Activated CD8-positive, alpha-beta memory T cell treated with anti-CD3 and anti-CD28 coated beads for 48 hours (primary cell): ENCODE results near the gene FAM72B.
A peak's percentile ranks its signal among the peaks of the same experiment; 100 is the strongest.
"Not testable (repeated sequence)": the region's sequence is repeated elsewhere in the genome, so short reads cannot be mapped to it uniquely, and the experiment has no call there.

ENCODE experiments used
- DNase-seq, 3 experiments: peaks; one replicate each; pipeline ENCODE4 v3.0.0-alpha.2; 2020; ENCODE audit warnings: low read depth in 2 of 3, low spot score in 2 of 3

FAM72B gene

DNA sequence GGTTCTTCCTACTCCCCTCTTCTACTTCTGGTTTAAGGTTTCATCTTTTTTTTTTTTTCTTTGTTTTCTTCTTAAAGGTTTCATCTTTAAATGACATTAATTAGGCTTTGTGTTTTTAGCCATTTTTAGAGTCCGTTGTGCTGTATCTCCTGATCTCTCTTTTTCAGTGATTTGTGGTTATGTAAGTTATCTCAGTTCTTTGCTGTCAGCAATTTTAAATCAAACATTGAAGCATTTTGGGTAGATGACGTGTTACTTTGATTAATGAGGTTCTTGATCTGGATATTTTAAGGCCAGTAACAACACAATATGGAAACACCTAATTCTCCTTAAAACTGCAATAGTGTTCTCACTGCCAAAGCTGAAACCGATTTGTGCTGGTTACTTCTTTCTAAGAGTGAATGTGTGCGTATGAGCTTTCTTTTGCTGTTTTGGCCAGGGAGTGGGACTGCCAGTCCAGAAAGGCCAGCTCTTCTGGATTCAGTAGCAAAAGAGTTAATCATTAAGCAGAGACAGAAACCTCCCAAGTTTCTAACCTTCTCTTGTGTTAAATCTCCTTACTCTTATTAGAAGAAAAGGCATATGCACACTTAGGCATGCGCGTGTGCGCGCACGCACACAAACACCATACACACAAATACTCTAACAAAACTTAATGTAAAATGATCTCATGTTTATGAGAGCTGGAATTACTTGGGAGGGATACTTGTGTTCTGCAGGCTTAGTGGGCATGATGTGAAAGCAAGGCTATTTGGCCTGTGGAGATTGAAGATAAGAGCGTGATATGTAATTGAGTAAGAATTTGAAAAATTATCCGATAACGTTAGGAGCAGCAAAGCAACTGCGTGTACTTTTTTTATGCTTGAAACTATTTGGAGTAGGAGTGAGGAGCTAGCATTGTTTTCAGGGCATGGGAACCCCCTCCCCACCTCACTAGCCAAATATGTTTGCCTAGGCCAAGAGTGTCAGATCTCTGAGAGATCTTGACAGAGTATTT is 17.1 kb upstream of the FAM72B start:
- not testable (repeated sequence) for DNase-seq

DNA sequence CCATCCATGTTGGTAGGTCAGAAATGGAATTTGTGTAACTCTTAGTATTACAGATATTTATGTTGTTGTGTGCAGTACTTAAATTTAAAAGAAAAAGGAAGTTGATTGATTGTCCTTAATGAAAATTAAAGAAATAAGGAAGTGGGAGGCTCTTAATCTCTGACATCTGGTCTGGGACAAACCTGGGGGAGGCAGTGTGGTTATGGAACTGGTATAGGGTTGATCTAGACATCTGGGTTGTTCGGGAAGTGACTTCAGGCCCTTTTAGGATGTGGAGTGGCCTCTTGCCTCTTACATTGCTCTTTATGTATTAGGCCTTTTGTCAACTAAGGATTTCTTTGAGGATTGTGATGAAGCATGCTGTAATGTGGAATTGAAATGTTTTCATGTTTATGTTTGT is 16.1 kb upstream of the FAM72B start:
- not testable (repeated sequence) for DNase-seq

DNA sequence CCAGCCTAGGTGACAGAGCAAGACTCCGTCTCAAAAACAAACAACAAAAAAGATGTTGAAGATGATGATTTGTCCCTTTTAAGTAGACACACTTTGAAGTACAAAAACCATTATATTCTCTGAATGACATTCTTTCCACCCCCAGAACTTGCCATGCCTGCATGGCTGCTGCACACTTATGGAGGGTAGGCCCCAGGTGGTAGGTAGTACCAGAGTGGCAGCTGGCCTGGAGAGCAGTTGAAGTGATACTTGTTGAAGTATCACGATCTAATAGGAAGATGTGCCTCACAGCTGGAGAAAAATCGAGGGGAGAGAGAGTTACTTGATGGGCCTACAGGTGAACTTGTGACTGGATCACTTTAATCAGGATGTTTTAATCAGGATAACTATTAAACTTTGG is 15.6 kb upstream of the FAM72B start:
- DNase-seq = not testable (repeated sequence)

DNA sequence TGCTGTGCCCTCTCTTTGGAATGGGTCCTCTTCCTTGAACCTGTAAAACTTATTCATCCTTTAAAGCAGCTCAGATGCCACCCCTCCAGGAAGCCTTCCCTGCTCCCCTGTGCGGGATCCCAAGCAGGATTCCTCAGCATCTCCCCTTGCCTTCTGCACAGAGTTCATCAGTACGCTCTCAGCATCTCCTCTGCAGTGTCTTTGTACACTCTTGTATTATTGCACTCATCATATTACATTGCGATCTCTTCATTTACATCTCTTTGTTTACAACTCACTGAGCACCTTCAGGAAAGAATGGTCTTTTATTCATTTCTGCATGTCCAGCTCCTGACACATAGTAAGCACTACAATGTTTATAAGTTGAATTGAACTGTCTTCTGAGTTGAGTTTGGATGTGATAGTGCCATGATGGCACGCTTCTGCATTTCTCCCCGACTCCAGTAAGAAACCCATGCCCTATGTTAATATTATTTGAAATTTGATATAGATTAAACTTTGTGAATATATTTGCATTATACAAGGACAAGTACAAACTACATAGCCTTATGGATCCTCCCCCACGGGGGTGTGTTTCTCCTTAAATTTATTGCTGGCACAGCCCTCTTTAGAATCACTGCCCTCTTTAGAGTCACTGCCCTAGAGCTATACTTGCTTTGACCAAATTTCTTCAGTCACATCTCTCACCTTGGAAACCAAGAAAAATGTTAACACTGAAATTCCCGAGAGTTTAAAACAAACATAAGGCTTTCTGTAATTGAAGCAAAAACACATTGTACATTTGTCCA is 13.1 kb upstream of the FAM72B start:
- DNase-seq = not testable (repeated sequence)

DNA sequence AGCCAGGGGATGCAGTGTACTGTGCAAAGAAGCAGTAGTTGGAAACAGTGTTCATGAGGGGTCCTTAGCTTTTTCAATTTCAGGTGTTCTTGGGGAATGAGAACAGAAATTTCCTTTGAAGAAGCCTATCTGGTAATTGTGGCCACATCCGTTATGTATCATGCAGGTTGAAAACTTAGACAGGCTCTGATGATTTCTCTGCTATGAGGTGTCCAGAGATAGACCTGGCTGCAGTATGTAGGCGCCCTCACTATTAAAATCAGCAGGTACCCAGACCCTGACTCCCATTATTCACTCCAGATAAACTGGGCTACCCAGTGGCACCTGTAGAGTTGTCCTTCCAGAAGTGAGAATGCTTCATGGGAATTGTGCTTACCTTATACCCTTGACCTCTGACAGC is 8.4 kb upstream of the FAM72B start:
- not testable (repeated sequence) for DNase-seq

DNA sequence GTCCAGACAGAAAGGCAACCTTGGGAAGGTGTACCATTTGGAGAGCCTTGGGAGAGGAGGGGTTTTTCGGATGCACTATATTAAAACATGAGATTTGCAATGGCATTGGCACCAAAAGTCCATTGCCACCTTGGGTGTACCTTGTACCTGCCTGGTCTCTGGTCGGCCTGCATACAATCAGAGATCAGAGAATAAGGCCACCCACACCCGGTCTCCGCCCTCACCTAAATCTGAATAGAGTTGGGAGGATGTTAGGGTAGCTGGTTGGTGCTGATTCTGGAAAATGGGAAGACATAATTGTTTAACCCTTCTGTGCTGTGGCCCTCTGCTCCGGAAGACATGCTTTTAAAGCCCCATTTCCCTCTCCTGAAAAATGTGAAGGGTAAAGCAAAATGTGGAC is 3.8 kb upstream of the FAM72B start:
- not testable (repeated sequence) for DNase-seq

DNA sequence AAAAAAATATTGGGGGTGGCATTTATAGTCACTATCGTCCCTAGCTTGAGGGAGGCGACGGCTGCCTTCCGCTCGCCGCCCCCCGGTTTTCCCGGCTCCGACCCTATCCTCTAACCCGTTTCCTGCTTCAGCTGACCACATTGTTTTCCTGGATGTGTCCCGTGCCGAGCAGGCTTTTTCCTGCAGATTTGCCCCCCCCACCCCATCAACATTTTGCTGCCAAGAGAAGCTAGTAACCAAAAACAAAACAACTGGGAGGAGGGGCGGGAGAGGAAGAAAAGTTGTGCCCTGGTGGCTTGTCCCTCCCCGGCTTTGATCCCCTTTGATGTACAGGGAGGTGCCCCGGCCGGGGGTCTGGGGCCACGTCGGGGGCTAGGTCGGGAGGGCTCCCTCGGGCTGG is 2.1 kb upstream of the FAM72B start:
- DNase-seq = not testable (repeated sequence)

DNA sequence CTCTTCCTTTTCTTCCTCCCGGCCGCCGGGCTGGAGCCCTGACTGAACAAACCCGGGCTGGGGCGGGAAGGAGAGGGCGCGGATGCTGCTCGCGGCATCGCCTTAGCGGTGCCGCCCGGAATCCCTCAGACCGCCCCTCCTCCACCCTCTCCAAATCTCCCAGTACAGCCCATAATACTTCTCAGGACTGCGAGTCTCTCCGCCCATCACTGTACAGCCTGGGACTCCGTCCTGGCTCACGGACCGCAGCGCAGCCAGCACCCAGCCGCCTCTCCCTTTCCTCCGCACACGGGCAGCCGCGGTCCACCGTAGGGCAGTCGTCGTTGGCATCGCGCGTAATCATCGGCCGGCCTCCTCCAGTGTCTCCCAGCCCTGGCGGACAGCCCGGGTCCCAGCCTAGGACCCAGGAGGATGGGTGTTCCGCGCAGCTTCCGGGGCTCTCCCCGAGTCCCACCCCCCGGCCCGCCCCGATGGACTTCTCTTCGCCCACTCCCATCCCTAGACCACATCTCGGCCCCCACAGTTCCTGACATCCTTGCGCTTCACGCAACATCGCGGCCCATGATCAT is 1.1 kb upstream of the FAM72B start:
- not testable (repeated sequence) for DNase-seq

DNA sequence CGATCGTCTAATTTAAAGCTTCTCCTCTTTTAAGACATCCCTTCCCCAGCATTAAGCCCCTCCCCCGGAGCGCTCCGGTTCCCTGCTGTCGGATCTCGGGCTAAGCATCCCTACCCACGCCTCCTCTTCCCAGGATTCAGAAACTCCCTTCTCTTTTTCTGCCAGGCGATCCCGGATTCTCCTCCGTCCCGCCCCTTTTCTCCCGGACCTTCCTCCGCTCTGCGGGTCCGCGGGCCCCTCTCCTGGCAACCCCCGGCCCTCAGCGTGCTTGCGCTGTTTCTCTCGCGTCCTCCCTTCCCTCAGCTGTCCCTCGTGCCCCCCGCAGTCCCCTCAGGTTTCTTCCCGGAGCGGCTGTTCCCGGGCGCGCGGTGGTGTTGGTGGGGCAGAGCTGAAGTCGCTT is 273 bp downstream of the FAM72B start:
- DNase-seq = peak in 1 of 3 experiments; percentile 0

DNA sequence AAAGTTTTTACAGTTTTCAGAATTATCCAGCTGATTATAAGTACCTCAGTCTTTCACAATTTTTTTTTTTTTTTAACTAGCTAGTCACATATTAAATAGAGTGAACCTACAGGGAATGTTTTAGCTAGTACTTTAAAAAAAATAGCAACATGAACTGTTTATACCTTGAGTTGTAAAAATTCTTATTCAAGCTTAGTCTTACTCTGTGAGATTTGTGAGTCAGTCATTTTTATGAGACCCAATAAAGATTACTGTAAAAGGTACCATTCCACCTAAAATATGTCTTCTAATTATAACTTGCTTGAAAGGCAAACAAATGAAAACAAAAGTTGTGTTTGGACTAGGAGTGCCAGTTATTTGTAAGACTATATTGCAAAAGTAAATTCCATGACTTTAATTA is 5.9 kb downstream of the FAM72B start:
- not testable (repeated sequence) for DNase-seq

DNA sequence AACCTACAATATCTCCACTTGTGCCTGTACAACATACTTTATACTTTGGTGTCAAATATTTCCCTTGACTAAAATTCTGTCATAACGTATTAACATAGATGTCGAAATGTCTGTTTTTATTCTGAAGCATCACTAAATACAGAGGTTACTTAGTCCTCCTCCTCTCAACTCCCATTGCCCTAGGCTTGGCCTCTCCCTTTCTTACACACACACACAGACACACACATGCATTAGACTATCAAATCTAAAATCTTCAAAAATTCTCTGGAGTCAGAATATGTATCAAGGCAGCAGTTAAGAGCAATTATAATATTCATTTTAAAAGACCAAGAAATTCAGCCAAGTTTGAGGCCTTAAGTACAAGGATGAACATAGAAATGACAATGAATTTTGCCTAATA is 7.5 kb downstream of the FAM72B start:
- DNase-seq = not testable (repeated sequence)

DNA sequence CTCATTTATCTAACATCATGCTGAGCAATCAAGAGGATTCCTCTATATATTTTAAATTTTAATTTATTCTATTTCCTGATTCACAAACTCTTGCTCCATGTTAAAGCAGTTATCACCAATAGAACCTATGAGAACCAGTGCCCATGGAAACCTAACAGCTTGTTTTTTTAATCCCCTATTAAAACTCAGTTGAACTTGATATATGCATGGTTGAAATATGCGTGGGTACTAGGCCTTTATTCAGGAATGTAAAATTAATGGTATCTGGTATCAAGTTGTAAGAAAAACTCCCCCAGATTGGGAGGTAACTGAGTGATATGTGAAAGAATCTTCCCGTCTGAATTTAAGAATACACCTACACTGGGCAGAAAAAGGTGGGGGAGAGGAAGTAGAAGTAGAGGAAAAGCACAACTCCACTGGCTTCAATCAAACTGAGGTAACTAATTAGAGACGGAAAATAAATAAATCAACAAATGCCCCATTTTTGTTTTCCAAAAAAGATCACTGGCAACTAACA is 15.9 kb downstream of the FAM72B start:
- DNase-seq = not testable (repeated sequence)

DNA sequence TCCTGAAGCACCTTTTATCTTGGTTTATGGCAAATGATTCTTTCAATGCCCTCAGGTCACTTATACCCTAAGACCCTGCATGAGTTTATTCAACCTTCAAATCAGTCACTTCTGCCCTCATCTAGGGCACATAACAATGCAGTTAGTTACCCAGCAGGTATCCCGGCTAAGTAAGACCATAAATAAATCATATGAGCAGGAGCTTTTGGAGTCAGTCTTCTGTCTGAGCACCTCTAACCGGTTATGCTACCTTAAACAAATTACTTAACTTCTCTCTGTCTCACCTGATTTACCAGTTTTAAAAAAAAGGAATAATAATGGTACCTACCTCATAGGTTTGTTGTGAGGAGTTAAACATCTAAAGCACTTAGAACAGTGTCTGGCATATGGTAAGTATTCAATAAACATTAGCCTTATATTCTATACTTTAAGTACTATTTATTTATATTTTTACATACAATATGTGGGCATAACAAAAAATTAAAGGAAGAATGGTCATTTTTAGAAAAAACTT is 16.9 kb downstream of the FAM72B start:
- not testable (repeated sequence) for DNase-seq

DNA sequence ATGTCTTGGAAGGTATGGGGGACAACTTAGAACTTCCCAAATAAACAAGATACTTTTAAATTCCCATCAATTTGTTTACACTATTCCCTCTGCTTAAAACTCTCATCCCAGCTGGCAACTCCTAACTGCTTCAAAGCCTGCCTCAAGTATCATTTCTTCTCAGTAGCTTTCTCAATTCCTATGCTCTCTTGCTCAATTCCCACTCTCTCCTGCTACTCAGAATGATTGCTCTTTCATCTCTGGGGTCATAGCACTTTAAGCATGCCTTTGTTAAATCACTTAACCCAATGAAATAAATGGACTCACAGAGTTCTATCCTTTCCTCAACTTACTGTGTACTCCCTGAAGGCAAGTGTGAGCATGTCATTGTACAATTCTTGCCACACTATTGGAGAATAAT is 18.8 kb downstream of the FAM72B start:
- DNase-seq = not testable (repeated sequence)

DNA sequence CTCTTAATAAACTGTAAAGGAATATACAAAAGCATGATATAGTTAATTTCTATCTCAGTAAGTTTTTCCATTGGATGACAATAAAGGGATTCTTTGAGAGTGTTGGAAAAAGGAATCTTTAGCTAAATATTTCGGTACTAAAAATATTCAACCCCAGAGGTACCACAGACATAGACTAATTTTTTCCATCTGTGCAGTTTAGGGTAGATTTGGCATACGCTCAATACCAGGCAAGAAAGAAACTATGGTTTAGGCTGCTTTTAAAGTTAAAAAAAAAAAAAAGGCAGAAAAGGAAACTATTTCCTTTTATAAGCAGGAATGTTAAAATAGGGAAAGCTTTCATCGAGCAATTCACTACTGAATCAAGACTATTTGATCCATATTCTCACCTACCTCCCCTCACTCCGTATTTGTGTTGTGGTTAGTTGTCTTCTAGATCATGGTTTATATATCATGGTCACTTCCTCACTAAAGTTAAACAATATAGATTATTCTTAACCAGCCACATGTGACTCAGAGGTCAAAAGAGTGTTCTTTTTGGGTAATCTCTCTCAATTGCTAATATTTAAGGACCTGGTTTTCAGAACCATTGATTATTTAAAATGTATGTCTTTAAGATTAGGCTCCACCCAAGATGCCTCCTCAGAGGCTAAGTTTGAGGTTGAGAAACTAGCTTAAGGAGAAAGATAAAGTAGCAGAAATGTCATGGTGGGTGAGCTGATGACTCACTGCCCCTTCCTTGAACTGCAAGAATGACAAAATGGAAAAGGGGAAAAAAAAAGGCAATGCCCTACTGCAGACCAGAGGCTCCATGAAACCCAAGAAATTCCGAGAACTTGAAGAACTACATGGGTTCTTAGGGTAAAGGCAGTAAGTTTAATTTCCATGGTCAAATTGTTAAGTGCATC is 20.0 kb downstream of the FAM72B start:
- not testable (repeated sequence) for DNase-seq

DNA sequence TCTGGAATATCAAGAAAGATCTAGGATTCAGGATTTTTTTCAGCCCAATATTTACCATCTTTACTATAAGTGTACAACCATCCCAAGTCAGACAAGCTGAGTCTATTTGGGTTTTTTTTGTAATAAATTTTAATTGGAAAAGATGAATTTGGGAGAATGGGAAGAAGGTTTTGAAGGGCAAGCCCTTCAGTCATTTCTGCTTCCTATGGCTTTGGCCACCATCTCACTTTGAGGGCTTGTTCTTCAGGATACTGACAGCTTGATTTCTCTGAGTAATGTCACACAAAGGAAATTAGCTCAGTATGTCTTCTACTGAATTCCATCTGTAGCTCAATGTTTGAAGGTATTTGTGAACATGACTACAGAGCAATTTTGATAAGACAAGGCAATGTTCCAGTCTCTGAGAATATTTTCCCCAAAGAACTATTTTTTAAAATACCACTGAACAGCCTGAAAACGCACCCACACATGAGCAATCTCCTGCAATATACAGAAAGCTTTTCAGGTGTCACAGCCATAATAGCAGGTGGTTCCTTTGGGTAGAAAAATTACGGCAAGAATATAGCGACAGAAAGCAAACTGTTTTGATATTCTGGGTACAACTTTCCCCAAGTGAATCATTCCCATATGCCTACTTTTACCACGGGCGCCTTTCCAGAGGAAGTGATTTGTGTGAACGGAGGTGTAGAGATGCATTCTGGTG is 22.8 kb downstream of the FAM72B start:
- not testable (repeated sequence) for DNase-seq

DNA sequence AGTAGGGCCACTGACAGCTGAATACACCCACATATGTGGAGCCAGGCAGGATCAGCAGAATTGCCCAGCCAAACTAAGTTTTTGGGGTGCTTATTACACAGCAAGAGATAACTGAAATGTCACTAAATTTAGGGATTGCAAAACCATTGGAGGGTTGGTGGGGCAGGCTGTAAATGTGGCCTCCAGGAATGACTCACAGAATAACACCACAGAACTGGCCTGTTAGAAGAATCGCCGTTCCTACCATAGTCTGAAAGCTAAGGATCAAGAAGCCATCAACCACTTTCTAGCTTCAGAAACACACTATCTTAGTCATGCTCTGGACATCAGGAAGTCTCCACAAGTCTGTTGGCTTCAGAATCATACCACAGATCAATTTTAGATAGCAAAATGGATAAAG is 24.0 kb downstream of the FAM72B start:
- not testable (repeated sequence) for DNase-seq

DNA sequence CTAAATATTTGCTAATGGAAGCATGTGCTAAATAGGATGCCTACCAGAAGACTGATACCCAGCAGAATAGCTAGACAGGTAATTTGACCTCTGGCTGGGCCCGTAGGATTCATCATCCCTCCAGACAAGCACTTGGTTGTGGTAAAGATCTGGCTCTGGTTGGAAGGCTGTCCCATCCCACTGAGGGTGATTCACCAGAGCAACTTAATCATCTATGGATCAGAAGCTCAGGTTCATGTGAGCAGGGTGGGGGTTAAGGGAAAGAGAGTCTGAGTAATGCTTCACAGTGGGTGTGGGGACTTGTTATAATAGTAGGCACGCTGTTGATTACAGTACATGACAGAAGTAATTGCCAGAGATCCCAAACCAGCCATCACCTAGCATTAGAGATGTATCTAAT is 26.5 kb downstream of the FAM72B start:
- DNase-seq = not testable (repeated sequence)

DNA sequence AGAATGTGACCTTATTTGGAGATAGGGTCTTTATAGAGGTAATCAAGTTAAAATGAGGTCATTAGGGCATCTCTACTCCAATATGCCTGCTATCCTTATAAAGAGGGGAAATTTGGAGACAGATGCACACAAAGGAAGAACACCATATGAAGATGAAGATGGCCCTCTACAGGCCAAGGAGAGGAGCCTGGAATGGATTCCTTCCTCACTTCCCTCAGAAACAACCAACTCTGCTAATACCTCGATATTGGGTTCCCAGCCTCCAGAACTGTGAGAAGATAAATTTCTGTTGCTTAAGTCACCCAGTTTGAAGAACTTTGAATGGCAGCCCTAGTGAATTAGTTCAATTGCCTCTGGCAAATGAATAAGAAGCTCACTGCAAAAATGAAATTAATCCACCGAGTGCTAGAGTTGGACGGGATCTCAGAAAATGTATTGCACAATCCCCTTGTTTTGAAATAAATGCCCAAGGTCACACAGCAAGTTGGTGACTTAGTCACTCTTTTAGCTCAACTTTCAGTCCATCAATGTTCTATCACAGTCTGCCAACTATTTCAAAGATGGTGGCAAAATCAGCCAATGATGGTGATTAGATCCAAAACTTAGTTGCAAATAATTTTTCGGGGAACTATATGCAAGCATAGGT is 27.1 kb downstream of the FAM72B start:
- DNase-seq = not testable (repeated sequence)
